ENCODE results near the gene NFKBIL1.
A peak's percentile ranks its signal among the peaks of the same experiment; 100 is the strongest.
"Not testable (repeated sequence)": the region's sequence is repeated elsewhere in the genome, so short reads cannot be mapped to it uniquely, and the experiment has no call there.

Gene NFKBIL1

GRCh38 chr6:31546958-31547726, at the start of gene NFKBIL1:
Gene NFKBIL1, plus strand, starts transcription at chr6:31547608. Its CDS starts 87 bp downstream, at chr6:31547695.
- DNase-seq = peak; percentile 94

- DNase-seq = no peak
Measured at GRCh38 chr6:31498748-31499147, 48.7 kb upstream of the NFKBIL1 start.

- not testable (repeated sequence) for DNase-seq
Measured at GRCh38 chr6:31499648-31500047, 47.8 kb upstream of the NFKBIL1 start.

- no peak for DNase-seq
Measured at GRCh38 chr6:31502586-31502985, 44.8 kb upstream of the NFKBIL1 start.

- not testable (repeated sequence) for DNase-seq
Measured at GRCh38 chr6:31509036-31509435, 38.4 kb upstream of the NFKBIL1 start.

- no peak for DNase-seq
Measured at GRCh38 chr6:31510007-31510406, 37.4 kb upstream of the NFKBIL1 start.

- no peak for DNase-seq
Measured at GRCh38 chr6:31513456-31514165, 33.8 kb upstream of the NFKBIL1 start.

GRCh38 chr6:31521835-31522234, 25.6 kb upstream of the NFKBIL1 start:
- no peak for DNase-seq

- DNase-seq = no peak
Measured at GRCh38 chr6:31525553-31525931, 21.9 kb upstream of the NFKBIL1 start.

GRCh38 chr6:31525932-31526591, 21.3 kb upstream of the NFKBIL1 start:
- no peak for DNase-seq

GRCh38 chr6:31528307-31528777, 19.1 kb upstream of the NFKBIL1 start:
- no peak for DNase-seq

GRCh38 chr6:31528821-31529328, 18.5 kb upstream of the NFKBIL1 start, which contains the start of gene MCCD1:
Gene MCCD1, plus strand, starts transcription at chr6:31528962. Its CDS starts 53 bp downstream, at chr6:31529015.
- no peak for DNase-seq

GRCh38 chr6:31529329-31530150, 17.9 kb upstream of the NFKBIL1 start:
- DNase-seq = no peak

GRCh38 chr6:31530659-31531058, 16.7 kb upstream of the NFKBIL1 start:
- DNase-seq = no peak

- no peak for DNase-seq
Measured at GRCh38 chr6:31531162-31531561, 16.2 kb upstream of the NFKBIL1 start.

- DNase-seq = no peak
Measured at GRCh38 chr6:31531771-31532643, 15.4 kb upstream of the NFKBIL1 start.

GRCh38 chr6:31532644-31533454, 14.6 kb upstream of the NFKBIL1 start:
- no peak for DNase-seq

- DNase-seq = no peak
Measured at GRCh38 chr6:31533455-31533841, 14.0 kb upstream of the NFKBIL1 start.

- DNase-seq = no peak
Measured at GRCh38 chr6:31534011-31534410, 13.4 kb upstream of the NFKBIL1 start.

- no peak for DNase-seq
Measured at GRCh38 chr6:31534521-31535040, 12.8 kb upstream of the NFKBIL1 start.

Data from stimulated activated CD4-positive, alpha-beta T cell treated with anti-CD3 and anti-CD28 coated beads, Interleukin-1b, Interleukin-23, amount 100 ng/mL, for 48 hours (primary cell).